Spleen (tissue), 7 donors: Measurements from ENCODE around the gene PTPRG.

ENCODE experiments used
- CTCF ChIP-seq, 11 experiments: fragments of 200-600 bp in 7 of 11; fragments of 450-650 bp in 4 of 11; sonication (generic) in 4 of 11; IDR thresholded peaks in 8 of 11; conservative IDR thresholded peaks in 3 of 11; 1 replicate in 7 of 11; 2 replicates in 4 of 11; pipeline versions ENCODE4 v1.4.0 to v1.8.0; 2016 to 2021; ENCODE audit warnings: antibody characterized with exemption in 11 of 11, inconsistent platforms in 4 of 11, mild to moderate bottlenecking in 1 of 11
- POLR2A ChIP-seq, 3 donors: fragments of 450-650 bp; IDR thresholded peaks; one replicate each; pipeline ENCODE4 v1.5.1; 2017; ENCODE audit warnings: antibody characterized with exemption in 3 of 3, mild to moderate bottlenecking in 1 of 3
- POLR2AphosphoS5 ChIP-seq, 3 donors: sonication (generic); formaldehyde crosslinking; IDR thresholded peaks; one replicate each; pipeline ENCODE4 v1.5.1; 2017; ENCODE audit warnings: antibody characterized with exemption in 3 of 3
- donor health status: DM: no; HTN: no; CAD: no; lungs with moderate emphysema.
- donor health status: DM: no; HTN: no; CAD: no.
- donor health status: DM: no; HTN: no; CAD: no.

GRCh38 chr3:62260655-62261054 is 699.3 kb downstream of the PTPRG start:
- TF ChIP-seq CTCF (IDR thresholded peaks at IDR 0.05 in 8 of 11, conservative IDR thresholded peaks at IDR 0.05 in 3 of 11) (no peak), POLR2A (IDR thresholded peaks at IDR 0.05) (no peak), POLR2AphosphoS5 (IDR thresholded peaks at IDR 0.05) (no peak)
